Neural progenitor cell (in vitro differentiated cells): ENCODE data around the gene TMEM205. TPM values are rescaled to one million over a fixed set of nuclear protein-coding genes. Genes with fewer than 3 reads are reported as not detected.
"Not testable (repeated sequence)": the region's sequence is repeated elsewhere in the genome, so short reads cannot be mapped to it uniquely, and the experiment has no call there.

ENCODE experiments used
- DNase-seq: peaks from one replicate; pipeline ENCODE4 v3.0.0-alpha.2; 2016; ENCODE audit warnings: low spot score
- H2AFZ ChIP-seq: fragments of 200-600 bp; sonication (generic); replicated peaks from 2 replicates; pipeline ENCODE4 v1.6.1; 2016; ENCODE audit warnings: antibody characterized with exemption
- H3F3A ChIP-seq: fragments of 200-600 bp; sonication (generic); 2 replicates; pipeline ENCODE4 v1.6.1; 2016; ENCODE audit warnings: antibody characterized with exemption, low read depth
- H3K27ac ChIP-seq: fragments of 200-600 bp; sonication (generic); 2 replicates; pipeline ENCODE4 v1.5.1; 2016; ENCODE audit warnings: mild to moderate bottlenecking
- H3K27me3 ChIP-seq: fragments of 200-600 bp; sonication (generic); 2 replicates; pipeline ENCODE4 v1.6.1; 2016; ENCODE audit warnings: mild to moderate bottlenecking, moderate library complexity
- H3K36me3 ChIP-seq: fragments of 200-600 bp; sonication (generic); 2 replicates; pipeline ENCODE4 v1.5.1; 2016
- H3K4me1 ChIP-seq: fragments of 200-600 bp; sonication (generic); 2 replicates; pipeline ENCODE4 v1.6.1; 2016; ENCODE audit warnings: mixed run types
- H3K4me2 ChIP-seq: fragments of 200-600 bp; sonication (generic); 2 replicates; pipeline ENCODE4 v1.6.1; 2016
- H3K4me3 ChIP-seq: fragments of 200-600 bp; sonication (generic); 2 replicates; pipeline ENCODE4 v1.5.1; 2016
- H3K79me2 ChIP-seq: fragments of 200-600 bp; sonication (generic); 2 replicates; pipeline ENCODE4 v1.6.1; 2016; ENCODE audit warnings: low read depth
- H3K9ac ChIP-seq: fragments of 200-600 bp; sonication (generic); 2 replicates; pipeline ENCODE4 v1.6.1; 2016
- H3K9me3 ChIP-seq: fragments of 200-600 bp; sonication (generic); 2 replicates; pipeline ENCODE4 v1.5.1; 2016; ENCODE audit warnings: low read depth
- H4K20me1 ChIP-seq: fragments of 200-600 bp; sonication (generic); 2 replicates; pipeline ENCODE4 v1.6.1; 2016; ENCODE audit warnings: low read depth
- H3K27ac Mint-ChIP-seq: 3 replicates; pipeline ENCODE4 v1.8.0; 2021; ENCODE audit warnings: mixed read lengths
- H3K27me3 Mint-ChIP-seq: 2 replicates; pipeline ENCODE4 v1.8.0; 2022; ENCODE audit warnings: low read depth, mild to moderate bottlenecking, inconsistent platforms, moderate library complexity, mixed read lengths; ENCODE audit not compliant: insufficient read depth
- H3K36me3 Mint-ChIP-seq: 3 replicates; pipeline ENCODE4 v1.8.0; 2021; ENCODE audit warnings: mixed read lengths
- H3K4me1 Mint-ChIP-seq: 3 replicates; pipeline ENCODE4 v1.8.0; 2021; ENCODE audit warnings: mixed read lengths
- H3K4me3 Mint-ChIP-seq: 3 replicates; pipeline ENCODE4 v1.8.0; 2021; ENCODE audit warnings: mild to moderate bottlenecking, moderate library complexity, mixed read lengths
- H3K9me3 Mint-ChIP-seq: 3 replicates; pipeline ENCODE4 v1.8.0; 2020; ENCODE audit warnings: mixed read lengths
- CTCF ChIP-seq: fragments of 200-600 bp; sonication (generic); IDR thresholded peaks from 2 replicates; pipeline ENCODE4 v1.5.1; 2017; ENCODE audit warnings: antibody characterized with exemption, mild to moderate bottlenecking
- EZH2 ChIP-seq: fragments of 200-600 bp; sonication (generic); IDR thresholded peaks from 2 replicates; pipeline ENCODE4 v1.6.1; 2017; ENCODE audit warnings: antibody characterized with exemption, mild to moderate bottlenecking, moderate library complexity
- EZH2phosphoT487 ChIP-seq: fragments of 200-600 bp; sonication (generic); IDR thresholded peaks from 2 replicates; pipeline ENCODE4 v1.6.1; 2017; ENCODE audit warnings: antibody characterized with exemption
- total RNA-seq: library from RNA; depleted of rRNA; stranded (reverse); fragments of >200 nt; gene quantifications from 2 replicates; pipeline ENCODE4 v1.2.3, GENCODE V29; 2015; ENCODE audit warnings: low replicate concordance

TMEM205 gene
- total RNA-seq, 1 donor from 2014 or later: 57.0 TPM

- Histone ChIP-seq H4K20me1 (peaks cover 2% of the 10 kb centered on the region), H3K4me3 (peak within 1 kb of the TSS; percentile 47), H3K27ac (no peak within 1 kb of the TSS), H3K36me3 (no peaks in the 10 kb centered on the region), H3K27me3 (peaks cover 50% of the 10 kb centered on the region), H3K4me2 (peak within 1 kb of the TSS; percentile 93), H3F3A (peaks cover 9% of the 10 kb centered on the region), H3K9ac (no peak within 1 kb of the TSS), H2AFZ (no peak within 1 kb of the TSS), H3K9me3 (no peaks in the 10 kb centered on the region), H3K79me2 (no peaks in the 10 kb centered on the region), H3K4me1 (no peaks in the 10 kb centered on the region)
- no peaks in the 10 kb centered on the region for H3K36me3 Mint-ChIP-seq
- peak within 1 kb of the TSS; percentile 66 for H3K27ac Mint-ChIP-seq
- peaks cover 26% of the 10 kb centered on the region for H3K27me3 Mint-ChIP-seq
- H3K4me1 Mint-ChIP-seq: peaks cover 19% of the 10 kb centered on the region
- H3K9me3 Mint-ChIP-seq: no peaks in the 10 kb centered on the region
- no peak for TF ChIP-seq EZH2phosphoT487
- TF ChIP-seq EZH2: no peak
- TF ChIP-seq CTCF: no peak
- peak within 1 kb of the TSS; percentile 79 for H3K4me3 Mint-ChIP-seq
- DNase-seq: peak; percentile 96
Measured at GRCh38 chr19:11355160-11356073, 9.3 kb upstream of the TMEM205 start, which contains the start of gene PLPPR2. Gene PLPPR2, plus strand, starts transcription at chr19:11355432. Its CDS starts 2,242 bp downstream, at chr19:11357674.

DNA sequence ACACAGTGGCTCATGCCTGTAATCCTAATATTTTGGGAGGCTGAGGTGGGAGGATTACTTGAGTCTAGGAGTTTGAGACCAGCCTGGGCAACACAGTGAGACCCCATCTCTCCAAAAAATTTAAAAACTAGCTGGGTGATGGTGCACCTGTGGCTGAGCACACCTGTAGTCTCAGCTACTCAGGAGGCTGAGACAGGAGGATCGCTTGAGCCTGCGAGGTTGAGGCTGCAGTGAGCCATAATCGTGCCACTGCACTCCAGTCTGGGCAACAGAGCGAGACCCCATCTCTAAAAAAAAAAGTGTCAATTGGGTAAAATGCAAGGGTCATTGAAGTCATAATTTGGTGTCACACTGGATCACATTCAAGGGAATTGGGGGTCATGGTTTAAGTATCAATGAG is 8.0 kb upstream of the TMEM205 start:
- not testable (repeated sequence) for H4K20me1 ChIP-seq, H3K36me3 Mint-ChIP-seq, H3K4me2 ChIP-seq, H3K36me3 ChIP-seq, H3K9me3 ChIP-seq, DNase-seq, H2AFZ ChIP-seq, H3K9ac ChIP-seq, H3K9me3 Mint-ChIP-seq, H3K79me2 ChIP-seq, H3K4me1 ChIP-seq, H3F3A ChIP-seq, H3K4me3 ChIP-seq, H3K27ac ChIP-seq
- Mint-ChIP-seq H3K4me3 (peak overlapping the region; percentile 77), H3K27ac (peak overlapping the region; percentile 66), H3K4me1 (peaks cover 19% of the 10 kb centered on the region), H3K27me3 (peaks cover 22% of the 10 kb centered on the region)
- H3K27me3 ChIP-seq: peaks cover 37% of the 10 kb centered on the region

DNA sequence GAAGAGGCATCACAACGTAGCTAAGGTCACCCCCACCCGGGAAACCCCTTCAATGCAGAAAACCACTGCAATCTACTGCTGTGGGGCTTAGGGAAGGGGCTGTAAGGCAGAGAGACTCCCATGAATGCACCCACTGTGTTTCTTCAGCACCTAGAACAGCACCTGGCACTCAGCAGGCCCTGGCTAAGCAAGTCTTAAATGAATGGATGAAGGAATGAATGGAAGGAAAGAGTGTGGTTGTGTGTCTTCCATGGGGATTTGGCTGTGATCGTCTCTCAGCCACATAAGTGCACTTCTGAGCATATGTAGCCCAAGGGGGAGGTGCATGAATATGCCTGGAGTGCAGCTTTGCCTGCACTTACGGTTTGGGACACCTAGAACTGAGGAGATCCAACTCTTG is 3.1 kb upstream of the TMEM205 start:
- H3K79me2 ChIP-seq: no peaks in the 10 kb centered on the region
- H3K9me3 ChIP-seq: no peaks in the 10 kb centered on the region
- H2AFZ ChIP-seq: no peak overlapping the region
- peaks cover 28% of the 10 kb centered on the region for H3K4me1 Mint-ChIP-seq
- H3K4me3 ChIP-seq: no peak overlapping the region
- H3K27ac ChIP-seq: no peak overlapping the region
- no peaks in the 10 kb centered on the region for H3K36me3 Mint-ChIP-seq
- DNase-seq: no peak
- no peak overlapping the region for H3K27ac Mint-ChIP-seq
- no peaks in the 10 kb centered on the region for H4K20me1 ChIP-seq
- no peak overlapping the region for H3K4me2 ChIP-seq
- peaks cover 7% of the 10 kb centered on the region for H3K9me3 Mint-ChIP-seq
- no peaks in the 10 kb centered on the region for H3K4me1 ChIP-seq
- TF ChIP-seq EZH2 (no peak), EZH2phosphoT487 (no peak), CTCF (no peak)
- H3K4me3 Mint-ChIP-seq: no peak overlapping the region
- no peaks in the 10 kb centered on the region for H3K36me3 ChIP-seq
- no peak overlapping the region for H3K9ac ChIP-seq
- H3K27me3 ChIP-seq: no peaks in the 10 kb centered on the region
- H3F3A ChIP-seq: peaks cover 8% of the 10 kb centered on the region
- peaks cover 11% of the 10 kb centered on the region for H3K27me3 Mint-ChIP-seq

DNA sequence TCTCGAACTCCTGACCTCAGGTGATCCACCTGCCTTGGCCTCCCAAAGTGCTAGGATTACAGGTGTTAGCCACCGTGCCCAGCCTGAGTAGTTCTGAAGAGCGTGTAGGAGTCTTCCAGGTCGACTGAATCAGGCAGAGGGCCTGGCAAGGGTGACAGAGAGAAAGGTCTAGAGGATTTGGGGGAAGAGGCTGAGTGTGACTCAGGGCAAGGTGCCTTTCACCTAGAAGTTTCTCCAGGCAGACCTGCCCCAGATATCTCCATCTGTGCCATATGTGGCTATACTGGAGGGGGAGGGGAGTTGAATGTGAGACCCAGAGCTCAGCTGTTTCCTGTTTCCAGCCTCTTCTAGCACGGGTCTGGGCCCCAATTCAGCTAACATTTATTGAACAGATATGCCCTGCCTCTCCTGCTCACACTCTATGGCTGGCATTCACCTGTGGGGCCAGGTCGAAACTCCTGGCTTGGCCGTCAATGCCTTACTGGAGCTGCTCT is 1.5 kb upstream of the TMEM205 start:
- Histone ChIP-seq H2AFZ (no peak overlapping the region), H3K9me3 (no peaks in the 10 kb centered on the region), H3K27ac (no peak overlapping the region), H3F3A (peaks cover 5% of the 10 kb centered on the region), H4K20me1 (no peaks in the 10 kb centered on the region), H3K36me3 (no peaks in the 10 kb centered on the region), H3K79me2 (no peaks in the 10 kb centered on the region), H3K4me1 (no peaks in the 10 kb centered on the region), H3K4me3 (no peak overlapping the region), H3K4me2 (no peak overlapping the region), H3K27me3 (no peaks in the 10 kb centered on the region), H3K9ac (no peak overlapping the region)
- Mint-ChIP-seq H3K4me1 (peaks cover 26% of the 10 kb centered on the region), H3K27me3 (peaks cover 8% of the 10 kb centered on the region), H3K9me3 (peaks cover 7% of the 10 kb centered on the region), H3K36me3 (no peaks in the 10 kb centered on the region), H3K27ac (no peak overlapping the region), H3K4me3 (peak overlapping the region; percentile 90)
- no peak for DNase-seq
- TF ChIP-seq EZH2phosphoT487: no peak
- TF ChIP-seq EZH2: no peak
- no peak for TF ChIP-seq CTCF
